GM23338 (cell line): ENCODE measurements around the gene FYCO1. TPM values are rescaled to one million over a fixed set of nuclear protein-coding genes. Genes with fewer than 3 reads are reported as not detected.

Source experiments
- ATAC-seq: fragments of 200-7000 bp; cut with Tn5 transposase; 3 replicates; pipeline ENCODE4 v1.9.1; 2020
- DNase-seq: peaks from one replicate; pipeline ENCODE4 v3.0.0-alpha.2; 2015; ENCODE audit warnings: low spot score
- H2AFZ ChIP-seq: fragments of 200-600 bp; sonication (generic); 2 replicates; pipeline ENCODE4 v1.8.0; 2016; ENCODE audit warnings: antibody characterized with exemption, mild to moderate bottlenecking, moderate library complexity
- H3F3A ChIP-seq: fragments of 200-600 bp; sonication (generic); replicated peaks from 2 replicates; pipeline ENCODE4 v1.8.0; 2017; ENCODE audit warnings: antibody characterized with exemption, mixed run types, low read depth
- H3K27ac ChIP-seq: fragments of 200-600 bp; sonication (generic); 2 replicates; pipeline ENCODE4 v1.6.1; 2016; ENCODE audit warnings: low read depth
- H3K27me3 ChIP-seq: fragments of 200-600 bp; sonication (generic); 2 replicates; pipeline ENCODE4 v1.8.0; 2016; ENCODE audit warnings: mild to moderate bottlenecking, mixed run types, moderate library complexity; ENCODE audit not compliant: insufficient read depth
- H3K36me3 ChIP-seq: fragments of 200-600 bp; sonication (generic); 2 replicates; pipeline ENCODE4 v1.8.0; 2016; ENCODE audit warnings: mild to moderate bottlenecking; ENCODE audit not compliant: insufficient read depth
- H3K4me1 ChIP-seq: fragments of 200-600 bp; sonication (generic); 2 replicates; pipeline ENCODE4 v1.8.0; 2016; ENCODE audit warnings: mild to moderate bottlenecking, moderate library complexity; ENCODE audit not compliant: insufficient read depth
- H3K4me2 ChIP-seq: fragments of 200-600 bp; sonication (generic); 2 replicates; pipeline ENCODE4 v1.7.1; 2017; ENCODE audit warnings: mixed run types
- H3K4me3 ChIP-seq: fragments of 200-600 bp; sonication (generic); 2 replicates; pipeline ENCODE4 v1.6.1; 2016; ENCODE audit warnings: mixed run types
- H3K79me2 ChIP-seq: fragments of 200-600 bp; sonication (generic); replicated peaks from 2 replicates; pipeline ENCODE4 v1.8.0; 2017; ENCODE audit warnings: mild to moderate bottlenecking; ENCODE audit not compliant: insufficient read depth
- H3K9me2 ChIP-seq: fragments of 200-600 bp; sonication (generic); 2 replicates; pipeline ENCODE4 v1.8.0; 2017; ENCODE audit not compliant: insufficient read depth
- H4K20me1 ChIP-seq: fragments of 200-600 bp; sonication (generic); replicated peaks from 2 replicates; pipeline ENCODE4 v1.8.0; 2017; ENCODE audit warnings: mild to moderate bottlenecking; ENCODE audit not compliant: insufficient read depth
- H3K27ac Mint-ChIP-seq: 2 replicates; pipeline ENCODE4 v1.8.0; 2020; ENCODE audit warnings: inconsistent platforms, mild to moderate bottlenecking, moderate library complexity, mixed read lengths
- H3K27me3 Mint-ChIP-seq: 3 replicates; pipeline ENCODE4 v1.8.0; 2022; ENCODE audit warnings: low read depth, mild to moderate bottlenecking, moderate library complexity, mixed read lengths, inconsistent platforms; ENCODE audit not compliant: insufficient read depth, poor library complexity
- H3K36me3 Mint-ChIP-seq: 3 replicates; pipeline ENCODE4 v1.8.0; 2021; ENCODE audit warnings: low read depth, mild to moderate bottlenecking, inconsistent platforms, moderate library complexity, mixed read lengths
- H3K4me1 Mint-ChIP-seq: 3 replicates; pipeline ENCODE4 v1.8.0; 2020; ENCODE audit warnings: mild to moderate bottlenecking, inconsistent platforms, mixed read lengths
- H3K4me3 Mint-ChIP-seq: 3 replicates; pipeline ENCODE4 v1.8.0; 2021; ENCODE audit warnings: moderate library complexity, mild to moderate bottlenecking, inconsistent platforms, mixed read lengths
- H3K9me3 Mint-ChIP-seq: 3 replicates; pipeline ENCODE4 v1.8.0; 2020; ENCODE audit warnings: moderate library complexity, mild to moderate bottlenecking, inconsistent platforms, mixed read lengths
- ETS1 ChIP-seq: IDR thresholded peaks from 2 replicates; pipeline ENCODE4 v1.6.1; 2016; ENCODE audit warnings: antibody characterized with exemption
- NANOG ChIP-seq: IDR thresholded peaks from 2 replicates; pipeline ENCODE4 v1.6.1; 2016; ENCODE audit warnings: antibody characterized with exemption, borderline replicate concordance
- ZNF114 ChIP-seq: fragments of 250-450 bp; sonication (Bioruptor Pico); IDR thresholded peaks from 2 replicates; pipeline ENCODE4 v1.5.0; 2020; ENCODE audit warnings: mild to moderate bottlenecking, moderate library complexity
- ZNF331 ChIP-seq: fragments of 250-450 bp; sonication (Bioruptor Pico); IDR thresholded peaks from 2 replicates; pipeline ENCODE4 v1.5.0; 2020; ENCODE audit warnings: low read depth, mild to moderate bottlenecking, moderate library complexity
- ZNF462 ChIP-seq: fragments of 250-450 bp; sonication (Bioruptor Pico); IDR thresholded peaks from 2 replicates; pipeline ENCODE4 v1.5.0; 2020; ENCODE audit warnings: mild to moderate bottlenecking, moderate library complexity
- polyA plus RNA-seq: library from polyadenylated mRNA; unstranded; fragments of >200 nt; fragmentation: Nextera tagmentation; extraction: Ambion mirVana; gene quantifications from 2 replicates; pipeline ENCODE4 v1.2.1, GENCODE V29; 2016
- total RNA-seq: library from RNA; depleted of rRNA; stranded (reverse); fragments of >200 nt; shearing (Covaris generic); gene quantifications from 2 replicates; pipeline ENCODE4 v1.2.3, GENCODE V29; 2014

FYCO1 gene
- total and polyA plus RNA-seq, 2 experiments from 2014 or later: 4.5 to 17.2 TPM

GRCh38 chr3:45957586-45957985 is 38.0 kb downstream of the FYCO1 start:
- Histone ChIP-seq H3K79me2 (no peaks in the 10 kb centered on the region), H3K4me2 (no peak overlapping the region), H3K9me2 (no peaks in the 10 kb centered on the region), H3K4me1 (no peaks in the 10 kb centered on the region), H4K20me1 (no peaks in the 10 kb centered on the region), H3K27ac (no peak overlapping the region), H2AFZ (no peak overlapping the region), H3K27me3 (no peaks in the 10 kb centered on the region), H3F3A (no peaks in the 10 kb centered on the region), H3K36me3 (peaks cover 60% of the 10 kb centered on the region), H3K4me3 (no peak overlapping the region)
- H3K4me1 Mint-ChIP-seq: no peaks in the 10 kb centered on the region
- H3K27ac Mint-ChIP-seq: no peak overlapping the region
- no peaks in the 10 kb centered on the region for H3K27me3 Mint-ChIP-seq
- TF ChIP-seq ZNF462 (no peak), ETS1 (no peak), ZNF114 (CRISPR knock-in tag) (no peak), NANOG (no peak)
- DNase-seq: no peak
- peaks cover 73% of the 10 kb centered on the region for H3K36me3 Mint-ChIP-seq
- no peak for ATAC-seq
- no peak overlapping the region for H3K4me3 Mint-ChIP-seq
- H3K9me3 Mint-ChIP-seq: no peaks in the 10 kb centered on the region

DNA sequence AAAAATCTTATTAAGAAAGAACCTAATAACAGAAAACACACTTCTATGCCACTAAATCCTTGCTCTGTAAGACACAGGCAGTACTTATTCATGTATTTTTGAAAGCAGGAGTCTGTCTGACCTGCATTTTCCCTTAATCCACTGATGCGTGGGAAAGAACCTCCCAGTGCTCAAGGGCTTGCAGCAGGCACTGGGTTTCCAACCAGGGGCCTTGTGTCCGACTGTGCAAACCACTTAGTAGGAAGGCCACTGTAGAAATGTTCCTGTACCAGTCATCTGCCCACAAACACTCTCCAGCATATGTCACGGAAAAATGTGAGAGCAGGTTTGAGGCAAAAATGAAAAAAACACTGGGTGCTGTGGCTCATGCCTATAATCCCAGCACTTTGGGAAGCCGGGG is 39.9 kb downstream of the FYCO1 start:
- H3K27ac Mint-ChIP-seq: no peak overlapping the region

More for the DNA sequence above, 39.9 kb downstream of the FYCO1 start:
- Histone ChIP-seq H3K4me2 (no peak overlapping the region), H4K20me1 (no peaks in the 10 kb centered on the region), H3K27ac (no peak overlapping the region), H3K27me3 (no peaks in the 10 kb centered on the region), H3K4me1 (no peaks in the 10 kb centered on the region), H3K9me2 (no peaks in the 10 kb centered on the region), H3K79me2 (no peaks in the 10 kb centered on the region), H3F3A (no peaks in the 10 kb centered on the region), H3K4me3 (no peak overlapping the region), H2AFZ (no peak overlapping the region), H3K36me3 (peaks cover 56% of the 10 kb centered on the region)
- no peak overlapping the region for H3K4me3 Mint-ChIP-seq
- H3K4me1 Mint-ChIP-seq: no peaks in the 10 kb centered on the region
- DNase-seq (no peak), ATAC-seq (no peak)
- peaks cover 2% of the 10 kb centered on the region for H3K27me3 Mint-ChIP-seq
- H3K36me3 Mint-ChIP-seq: peaks cover 76% of the 10 kb centered on the region
- no peak for TF ChIP-seq ZNF331 (CRISPR knock-in tag)
- H3K9me3 Mint-ChIP-seq: no peaks in the 10 kb centered on the region
